Activated T-cell treated with anti-CD3 and anti-CD28 coated beads for 48 hours (primary cell): Measurements from ENCODE around the gene MEIS2.
A peak's percentile ranks its signal among the peaks of the same experiment; 100 is the strongest.

Source experiments
- DNase-seq: peaks from one replicate; pipeline ENCODE4 v3.0.0-alpha.2; 2020; ENCODE audit warnings: low read depth

MEIS2 gene

DNA sequence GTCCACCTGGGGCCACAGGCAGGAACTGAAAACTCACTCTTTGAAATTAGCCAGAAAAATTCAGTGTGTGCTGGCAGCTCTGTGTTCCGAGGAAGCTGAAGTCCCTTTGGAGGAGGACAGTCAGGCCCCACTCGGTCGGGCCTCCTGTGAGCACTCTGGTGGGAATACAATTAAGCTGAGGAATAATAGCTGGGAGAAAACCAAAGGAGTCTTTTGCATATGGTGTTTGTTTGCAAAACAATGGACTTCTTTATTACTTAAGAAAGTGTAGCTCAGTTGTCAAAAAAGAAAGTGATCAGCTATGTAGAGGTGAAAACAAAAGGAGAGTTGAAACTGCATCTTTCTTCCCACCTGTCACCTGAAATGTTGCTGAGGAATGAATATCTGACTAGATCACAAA, 202.5 kb downstream of the MEIS2 start:
- DNase-seq: no peak

DNA sequence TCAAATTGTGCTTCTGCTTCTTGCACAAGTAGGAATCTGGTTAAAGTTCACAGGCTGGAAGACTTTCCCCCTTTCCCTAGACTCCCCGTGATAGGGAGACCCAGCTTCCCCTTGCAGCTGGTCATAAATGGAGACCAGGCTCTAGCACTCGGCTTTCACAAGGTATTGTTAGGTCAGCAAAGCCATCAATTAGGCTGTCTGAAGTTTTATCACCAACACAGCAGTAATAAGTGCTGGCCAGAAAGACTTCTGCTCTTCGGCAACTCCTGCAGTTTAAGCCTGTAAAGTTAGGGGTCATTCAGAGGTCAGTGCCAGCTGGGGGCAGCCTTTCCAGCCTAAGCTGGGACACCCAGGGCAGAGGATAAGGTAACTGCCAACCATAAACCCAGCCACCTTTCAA, 203.4 kb downstream of the MEIS2 start:
- DNase-seq: no peak

DNA sequence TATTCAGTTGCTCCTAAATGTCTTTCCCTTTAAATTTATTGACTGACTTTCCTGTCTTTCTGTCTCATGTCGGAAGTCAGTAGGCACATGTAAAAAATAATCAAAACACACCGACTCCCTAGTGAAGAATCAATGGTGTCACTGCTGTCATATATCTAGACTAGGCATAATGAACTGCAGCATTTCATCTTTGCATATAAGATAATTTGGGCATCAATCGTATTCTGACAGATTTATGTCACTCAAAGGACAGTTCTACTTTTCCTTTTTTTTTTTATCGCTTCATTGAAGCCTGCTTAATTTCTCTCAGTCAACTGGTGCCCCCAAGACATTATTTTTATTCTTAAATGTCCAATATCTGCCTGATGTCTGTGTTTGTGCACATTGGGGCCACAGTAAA, 206.3 kb downstream of the MEIS2 start:
- DNase-seq: no peak

DNA sequence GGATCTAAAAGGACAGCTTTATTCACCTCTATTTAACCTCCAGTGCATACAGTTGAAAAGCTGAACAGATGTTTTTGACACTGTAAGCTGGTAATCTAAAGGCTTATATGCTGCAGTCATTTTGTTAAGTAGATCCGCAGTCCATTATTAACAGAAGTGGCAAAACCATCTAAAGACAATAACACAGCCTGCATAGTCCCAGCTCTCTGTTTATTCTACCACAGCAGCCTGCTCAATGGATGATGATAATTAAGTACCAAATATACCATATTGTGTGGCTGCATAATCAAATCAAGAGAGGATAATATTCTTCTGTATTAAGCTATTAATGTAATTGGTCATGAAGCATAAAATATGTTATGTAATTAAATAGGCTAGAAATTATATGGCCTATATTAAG, 207.1 kb downstream of the MEIS2 start:
- no peak for DNase-seq

DNA sequence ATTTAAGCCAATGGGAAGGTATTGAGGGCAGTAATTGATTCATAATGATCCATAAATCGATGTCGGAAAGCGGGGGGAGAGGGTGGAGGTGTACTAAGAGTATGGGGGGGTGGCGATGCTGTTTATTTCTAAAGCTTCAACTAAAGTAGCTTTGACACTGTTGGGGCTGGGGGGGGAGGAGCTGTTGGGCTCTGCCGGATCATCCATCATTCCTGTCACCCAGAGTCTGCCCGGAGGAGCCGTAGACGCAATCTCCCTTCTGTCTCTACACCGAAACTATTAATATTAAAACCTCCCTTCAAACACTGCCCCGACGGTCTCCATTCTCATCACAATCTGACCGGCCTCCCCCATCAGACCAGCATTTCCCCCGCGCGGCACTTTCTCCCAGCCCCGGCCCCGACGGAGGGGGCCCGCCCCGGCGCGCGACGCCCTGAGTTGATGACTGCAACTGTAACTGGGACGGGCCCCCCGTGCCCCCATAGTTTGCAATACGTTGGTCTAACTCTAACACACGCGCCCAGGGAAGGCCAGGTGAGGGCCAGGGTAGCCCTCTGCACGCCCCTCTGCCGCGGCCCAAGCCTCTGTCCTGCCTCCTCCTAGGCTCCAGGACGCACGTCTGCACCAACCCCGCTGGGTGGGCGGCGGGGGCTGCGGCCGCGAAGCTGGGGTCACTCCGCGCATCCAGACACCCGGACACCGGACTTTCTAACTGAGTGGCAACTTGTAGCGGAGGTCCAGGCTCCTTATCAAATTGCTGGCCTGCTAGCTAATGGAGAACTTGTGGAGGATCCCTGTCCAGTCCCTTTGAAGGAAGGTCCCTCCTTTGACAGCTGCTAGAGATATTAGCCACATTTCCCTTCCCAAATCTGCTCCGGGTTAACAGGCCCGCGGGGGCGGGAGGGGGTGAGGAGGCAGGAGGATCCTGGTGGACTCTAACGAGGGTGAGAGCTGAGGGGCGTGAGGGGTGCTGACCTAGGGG, 212.0 kb downstream of the MEIS2 start:
- no peak for DNase-seq

DNA sequence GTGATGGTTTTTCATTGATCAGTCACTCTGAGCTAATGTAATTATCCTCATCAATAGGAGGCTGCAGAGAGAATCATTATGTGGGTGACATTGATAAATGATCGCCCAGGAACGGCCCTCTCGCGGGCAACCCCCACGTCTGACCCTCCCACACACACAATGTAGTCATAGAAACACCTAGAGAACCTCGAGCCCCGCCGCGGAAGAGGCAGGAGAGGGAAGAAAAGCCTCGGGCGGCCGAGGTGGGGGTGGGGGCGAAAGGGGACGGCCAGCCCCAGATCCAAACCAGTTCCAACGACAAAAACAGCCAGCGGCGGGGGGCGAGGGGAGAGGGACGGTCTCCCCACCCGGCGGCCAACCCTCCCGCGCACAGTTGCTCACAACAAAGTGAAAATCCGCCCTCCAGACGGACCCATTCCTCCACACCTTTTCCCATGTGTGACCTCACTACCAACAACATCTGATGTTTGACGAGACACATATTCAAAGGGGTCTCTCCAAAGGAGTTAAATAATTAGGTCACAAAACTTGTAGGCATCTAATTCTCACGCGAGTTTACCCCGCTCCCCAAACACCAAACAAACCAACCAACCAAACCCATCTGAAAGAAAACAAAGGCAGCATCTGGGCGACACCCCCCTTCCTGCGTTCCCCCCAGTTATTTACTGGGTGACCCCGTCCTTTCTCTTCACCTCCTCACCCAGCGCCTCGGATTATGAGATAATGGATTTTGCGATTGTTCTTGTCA, 213.0 kb downstream of the MEIS2 start:
- no peak for DNase-seq

DNA sequence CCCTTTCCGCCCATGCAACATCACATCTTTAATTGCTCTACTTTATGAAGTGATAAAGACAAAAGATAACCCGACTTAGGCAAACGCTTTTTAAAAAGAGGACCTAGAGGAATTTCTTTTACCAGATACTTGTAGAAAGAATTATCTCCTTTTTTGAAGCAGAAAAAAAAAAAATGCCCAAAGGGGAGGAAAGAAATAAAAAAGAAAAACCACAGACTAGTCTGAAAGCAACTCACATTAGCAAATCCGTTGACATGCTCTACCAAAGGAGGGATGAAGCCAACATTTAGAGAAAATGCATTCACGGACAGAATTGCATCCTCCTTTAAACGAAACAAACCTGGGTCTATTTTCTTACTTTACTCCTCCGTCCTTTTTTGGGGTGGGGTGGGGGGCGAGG, 213.6 kb downstream of the MEIS2 start:
- DNase-seq: no peak

DNA sequence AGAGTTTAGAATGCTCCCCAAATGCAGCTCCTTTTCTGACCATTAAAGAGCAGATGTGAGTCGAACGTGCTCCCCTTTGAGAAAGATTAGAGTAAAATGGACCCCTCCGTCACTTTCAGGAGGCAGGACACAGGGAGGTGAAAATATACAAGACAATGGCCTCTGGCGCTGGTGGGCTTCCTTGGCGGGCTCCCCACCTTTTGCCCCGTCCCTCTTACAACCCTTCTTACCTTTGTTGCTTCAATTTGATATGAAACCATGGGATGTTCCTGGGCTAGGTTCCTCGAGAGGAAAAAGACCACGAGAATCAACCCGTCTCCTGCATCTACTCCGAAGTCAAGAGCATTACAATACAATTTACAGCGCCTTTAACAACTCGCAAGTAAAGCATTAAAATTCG, 214.2 kb downstream of the MEIS2 start:
- DNase-seq: no peak

DNA sequence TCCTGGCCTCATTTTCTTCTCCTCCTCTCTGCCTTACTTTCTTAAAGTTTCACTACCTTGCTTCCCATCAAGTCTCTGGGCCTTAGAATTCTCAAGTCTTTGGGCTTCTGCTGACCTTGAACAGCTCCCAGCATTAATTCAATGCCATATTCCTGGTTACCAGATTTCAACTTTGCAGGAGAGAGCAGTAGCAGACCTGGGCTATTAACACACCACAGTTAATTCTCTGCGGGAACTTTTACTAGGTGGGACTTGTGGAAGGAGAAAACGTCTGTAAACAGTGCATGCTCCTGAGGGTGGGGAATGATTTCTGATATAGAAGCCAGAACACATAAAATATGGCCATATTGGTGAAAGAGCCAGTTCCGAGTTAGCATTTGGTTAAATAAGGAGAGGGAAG, 214.6 kb downstream of the MEIS2 start:
- DNase-seq: no peak

DNA sequence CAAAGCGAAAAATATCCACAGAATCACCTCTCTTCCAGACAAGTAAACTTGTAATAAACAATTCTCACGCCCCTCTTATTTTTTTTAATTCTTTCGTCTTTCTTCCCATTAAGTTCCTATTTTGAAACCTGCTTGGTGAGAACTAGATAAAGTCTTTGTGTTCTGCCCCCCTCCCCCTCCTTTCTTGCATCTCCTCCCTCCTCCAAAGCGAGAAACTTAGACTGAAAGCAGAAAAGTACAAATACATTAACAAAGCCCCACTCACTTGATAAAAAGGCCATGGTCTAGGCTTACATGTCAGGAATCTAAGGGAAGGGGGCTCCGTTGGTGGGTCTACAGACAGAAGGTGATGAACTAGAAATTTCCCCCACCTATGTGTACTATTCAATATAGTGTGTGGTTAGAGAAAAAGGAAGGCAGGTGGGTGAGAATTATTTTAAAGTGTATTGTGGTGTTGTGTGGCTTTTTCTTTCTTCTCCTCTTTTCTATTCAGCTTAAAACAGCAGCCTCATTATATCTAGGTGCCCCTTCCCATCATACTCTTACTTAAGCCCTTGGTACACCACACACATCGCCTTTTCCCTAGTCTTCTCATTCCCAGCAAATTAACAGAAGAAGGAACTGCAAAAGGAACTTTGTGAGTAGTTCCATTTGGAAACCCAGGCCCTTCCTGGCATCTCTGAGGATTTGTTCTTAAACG, 215.3 kb downstream of the MEIS2 start:
- DNase-seq: no peak

DNA sequence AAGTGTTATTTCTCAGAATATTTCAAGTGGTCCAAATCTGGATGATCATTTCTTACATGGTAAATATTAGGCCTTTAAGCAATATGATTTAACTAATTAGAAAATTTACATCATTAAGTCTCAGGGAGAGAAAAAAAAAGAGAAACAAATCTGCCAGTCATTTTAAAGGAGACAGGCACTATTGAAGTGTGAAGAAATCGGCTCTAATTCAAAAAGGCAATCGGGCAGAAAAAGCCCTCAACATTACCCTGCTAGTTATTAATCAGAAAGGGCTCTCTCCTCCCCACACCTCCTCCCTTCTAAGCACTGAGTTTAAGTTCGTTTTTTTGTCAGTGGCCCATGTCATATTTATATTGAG, 215.9 kb downstream of the MEIS2 start:
- DNase-seq: no peak

DNA sequence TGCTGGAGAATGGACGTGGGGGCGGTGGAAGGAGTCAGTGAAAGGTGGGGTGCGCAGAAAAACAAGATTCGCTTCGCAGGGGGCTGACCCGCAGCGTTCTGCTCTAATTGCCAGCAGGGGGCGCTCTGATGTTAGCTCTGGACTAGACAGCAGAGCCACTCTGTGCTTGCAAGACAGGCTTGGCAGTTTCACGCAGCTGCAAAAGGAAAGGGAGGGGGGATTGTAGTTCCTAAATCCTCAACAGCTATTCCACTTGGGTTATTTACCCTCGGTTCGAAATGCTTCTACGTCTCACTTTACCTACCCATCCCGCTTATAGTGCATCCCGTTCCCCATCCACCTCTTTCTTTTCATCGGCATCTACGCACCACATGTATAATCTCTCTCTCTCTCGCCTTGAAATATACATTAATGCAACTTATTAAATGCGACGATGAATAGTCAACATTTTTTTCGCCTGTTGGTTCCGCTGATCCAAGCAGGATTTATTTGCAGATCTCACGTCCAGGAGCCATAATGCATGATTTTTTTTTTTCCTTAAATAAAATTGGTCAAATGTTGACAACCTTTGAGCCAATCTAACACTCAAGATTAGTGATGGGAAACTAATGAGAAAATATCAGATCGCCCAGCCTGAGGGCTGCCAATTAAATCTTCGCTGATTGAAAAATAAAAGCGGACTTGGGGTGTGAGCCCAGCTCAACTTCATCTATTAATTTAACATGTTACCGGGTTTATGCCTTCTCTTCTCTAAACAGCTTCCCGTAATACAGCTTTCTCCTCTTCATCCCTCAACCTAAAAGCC, 216.4 kb downstream of the MEIS2 start:
- DNase-seq: peak; percentile 64

DNA sequence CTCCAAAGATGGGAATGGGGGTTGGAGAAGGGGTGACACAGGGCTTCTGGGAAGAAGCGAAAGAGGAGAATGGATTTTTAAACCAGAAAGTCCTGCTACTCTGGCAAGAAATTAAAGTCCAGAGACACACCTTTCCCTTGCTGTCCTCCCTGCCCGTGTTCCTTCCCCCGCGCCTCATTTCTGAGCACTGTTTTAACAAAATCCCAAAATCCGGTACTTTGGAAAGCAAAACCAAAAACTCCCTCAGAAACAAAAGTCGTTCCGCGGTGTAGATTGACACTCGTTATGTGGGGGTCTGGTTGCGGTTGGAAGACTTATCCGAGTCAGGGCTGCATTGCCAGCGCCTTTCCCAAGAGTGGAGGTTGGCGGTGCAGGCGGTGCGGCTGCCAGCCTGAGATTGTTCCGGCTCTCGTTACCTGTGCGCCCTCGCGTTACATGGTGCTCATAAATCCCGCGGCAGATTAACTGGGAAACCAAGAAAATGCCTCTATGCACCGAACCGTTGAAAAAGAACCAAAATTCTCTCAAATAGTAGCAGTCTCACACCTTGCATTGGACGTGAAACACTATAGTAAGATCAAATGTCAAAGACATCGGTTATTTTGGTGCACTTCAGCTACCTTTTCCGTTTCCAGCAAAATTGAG, 217.7 kb downstream of the MEIS2 start:
- DNase-seq: no peak

DNA sequence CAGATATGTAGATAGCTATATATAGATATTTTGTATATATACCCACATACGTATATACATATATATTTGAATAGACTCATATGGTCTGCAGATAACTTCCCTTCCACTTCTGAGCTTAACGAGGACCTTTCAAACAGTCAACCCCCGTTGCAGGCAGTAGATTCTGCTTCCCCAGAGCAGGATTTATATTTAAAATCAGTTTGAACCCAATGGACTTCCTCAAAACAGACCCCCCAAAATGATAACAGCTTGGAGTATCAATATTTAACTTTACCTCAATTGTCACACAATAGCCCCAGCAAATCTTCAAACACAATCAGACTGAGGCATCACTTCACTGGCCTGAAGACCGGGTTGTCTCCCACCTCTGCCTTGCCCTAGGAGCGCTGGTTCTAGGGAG, 218.3 kb downstream of the MEIS2 start:
- no peak for DNase-seq

DNA sequence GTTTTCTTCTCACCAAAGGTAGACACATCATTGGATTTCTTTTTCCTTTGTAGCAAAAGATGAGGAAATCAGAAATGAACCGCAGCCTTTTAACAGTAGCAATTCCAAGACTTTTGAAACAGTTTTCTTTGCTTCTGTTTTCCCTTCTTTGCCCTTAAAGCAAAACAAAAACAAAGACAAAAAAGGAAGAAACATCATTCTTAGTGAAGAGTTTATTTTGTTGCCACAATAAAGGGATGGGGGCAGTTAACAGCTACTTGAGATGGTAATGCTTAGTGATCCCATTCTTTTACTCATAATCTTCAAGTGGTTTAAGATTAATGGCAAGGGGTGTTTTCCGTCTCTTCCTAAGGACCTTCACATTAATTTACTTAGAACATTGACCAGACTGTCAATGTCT, 218.8 kb downstream of the MEIS2 start:
- no peak for DNase-seq

DNA sequence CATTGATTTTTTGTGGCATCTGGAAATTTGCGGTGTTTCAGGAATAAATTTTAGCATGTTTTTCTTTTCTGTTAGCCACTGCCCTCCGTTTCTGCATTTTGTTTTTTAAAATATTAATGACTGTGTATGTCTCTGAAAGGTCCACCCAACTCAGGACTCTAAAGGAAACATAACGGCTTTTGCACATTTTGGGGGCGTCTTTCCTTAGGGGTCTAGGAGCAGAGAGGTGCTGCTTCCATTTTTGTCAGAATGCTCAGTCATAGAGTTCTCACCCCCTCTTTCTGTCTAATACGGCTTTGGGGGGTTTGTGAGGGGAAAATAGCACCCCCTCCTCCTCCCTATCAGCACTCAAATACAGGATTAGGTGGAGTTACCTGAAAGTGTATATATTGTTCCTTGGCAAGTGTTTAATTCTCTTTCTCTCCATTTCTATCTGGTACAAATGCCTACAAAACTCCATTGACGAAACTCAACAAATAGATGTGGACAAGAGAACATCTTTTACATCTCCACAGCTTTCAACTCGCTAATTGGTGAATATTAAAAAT, 219.4 kb downstream of the MEIS2 start:
- DNase-seq: no peak

DNA sequence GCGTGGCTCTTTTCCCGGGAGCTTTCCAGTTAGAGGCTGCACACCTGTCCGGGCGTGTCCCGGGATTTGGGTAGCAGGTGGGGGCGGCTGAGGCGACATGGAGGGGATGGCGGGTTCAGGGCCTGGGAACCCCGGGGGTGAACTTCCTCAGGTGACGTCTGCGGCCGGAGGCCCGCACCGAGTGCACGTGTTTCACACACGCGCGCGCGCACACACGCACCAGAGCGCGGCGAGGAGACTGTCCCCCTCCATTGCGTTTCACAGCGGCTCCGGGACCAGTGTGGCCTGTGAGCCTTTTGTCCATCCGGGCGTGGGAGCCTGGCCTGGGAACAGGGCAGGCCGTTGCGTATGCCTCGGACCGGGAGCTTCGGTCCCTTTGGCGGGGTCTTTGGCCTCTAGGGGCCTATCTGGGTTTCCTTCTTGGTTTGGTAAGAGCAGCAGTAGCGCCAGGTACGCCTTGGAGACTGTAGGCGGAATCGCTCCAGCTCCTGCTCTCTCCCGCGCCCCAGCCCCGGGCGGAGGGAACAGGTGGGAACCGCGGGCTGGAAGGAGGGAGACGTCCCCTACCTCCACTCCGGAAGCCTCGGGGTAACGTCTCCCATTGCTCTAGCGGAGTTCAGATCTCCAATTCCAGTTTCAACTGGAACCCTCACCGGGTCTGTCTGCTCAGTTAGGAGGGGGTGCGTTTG, 220.0 kb downstream of the MEIS2 start:
- DNase-seq: no peak

DNA sequence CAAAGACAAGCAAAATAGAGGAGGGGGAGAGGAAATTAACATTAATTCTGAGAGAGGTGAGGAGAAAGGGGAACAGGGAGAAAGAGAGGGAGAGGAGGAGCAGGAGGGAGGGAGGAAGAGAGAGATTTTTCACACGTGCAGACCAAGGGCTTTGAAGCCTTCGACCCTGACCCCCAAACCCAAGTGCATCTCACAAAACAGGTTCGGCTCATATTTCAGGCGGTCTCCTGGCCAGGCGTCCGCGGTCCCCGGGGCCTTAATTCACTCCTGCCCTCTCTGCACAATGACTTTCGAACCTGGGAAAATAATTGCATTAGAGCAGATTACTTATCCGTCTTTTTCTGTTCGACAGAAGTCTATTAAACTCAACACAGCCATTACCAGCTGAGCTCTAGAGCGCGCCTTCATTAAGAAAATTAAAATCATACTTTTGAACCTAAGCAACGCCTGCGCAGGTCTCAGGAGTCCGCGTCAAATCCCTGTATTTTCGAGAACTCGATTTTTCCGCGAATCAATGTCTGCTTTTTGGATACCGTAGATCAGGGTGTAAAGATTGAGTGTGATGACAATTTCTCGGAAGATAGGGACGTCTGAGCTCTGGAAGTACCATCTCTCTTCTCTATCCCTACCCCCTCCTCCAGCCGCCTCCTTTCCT, 220.7 kb downstream of the MEIS2 start:
- DNase-seq: no peak

DNA sequence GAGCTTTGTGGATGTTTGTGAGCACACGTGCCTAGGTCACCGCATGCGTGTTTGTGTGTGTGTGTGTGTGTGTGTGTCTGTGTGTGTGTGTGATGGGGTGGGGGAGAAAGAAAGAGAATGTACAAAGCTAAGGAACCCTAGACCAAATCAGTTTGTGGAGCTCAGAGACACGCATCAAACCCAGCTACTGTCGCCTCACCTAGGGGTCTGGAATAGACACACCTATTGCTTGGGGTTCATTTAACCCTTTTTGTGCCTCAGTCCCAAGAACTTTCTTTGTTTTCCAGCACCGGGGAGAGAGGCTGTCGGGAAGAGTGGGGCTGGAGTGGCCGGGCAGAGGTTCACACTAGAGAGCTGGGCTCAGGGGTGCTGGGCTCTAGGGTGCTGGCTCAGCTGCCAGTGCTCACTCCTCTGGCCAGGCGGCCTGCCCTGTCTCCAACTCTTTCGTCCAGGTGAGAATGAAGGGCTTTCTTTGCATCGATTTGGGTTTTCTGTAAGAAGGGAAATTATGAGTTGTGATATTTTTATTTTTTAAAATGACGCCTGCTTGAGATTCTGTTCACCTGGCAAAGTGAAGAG, 221.6 kb downstream of the MEIS2 start:
- no peak for DNase-seq
